ENCODE results near the gene LRRC23. TPM values are rescaled to one million over a fixed set of nuclear protein-coding genes. Genes with fewer than 3 reads are reported as not detected.

LRRC23 gene
- total and polyA plus RNA-seq, 5 donors from 2014 or later: 2.2 to 6.6 (median 4.7) TPM

DNA sequence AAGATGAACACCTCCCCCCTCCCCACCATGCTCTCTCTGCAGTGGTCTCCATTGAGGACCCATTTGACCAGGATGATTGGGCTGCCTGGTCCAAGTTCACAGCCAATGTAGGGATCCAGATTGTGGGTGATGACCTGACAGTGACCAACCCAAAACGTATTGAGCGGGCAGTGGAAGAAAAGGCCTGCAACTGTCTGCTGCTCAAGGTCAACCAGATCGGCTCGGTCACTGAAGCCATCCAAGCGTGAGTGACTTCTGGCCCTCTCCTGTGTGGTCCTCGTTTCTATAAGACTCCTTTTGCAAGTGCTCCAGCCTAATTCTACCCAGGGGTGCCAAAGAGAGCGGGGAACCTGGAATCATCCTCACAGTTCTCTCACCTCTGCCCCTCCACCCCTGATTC lies 16.9 kb downstream of the LRRC23 start:
- Mint-ChIP-seq H3K4me3 (peak overlapping the region in 1 of 4 donors; percentile 54), H3K36me3 (peaks cover 23% of the 10 kb centered on the region), H3K9me3 (no peaks in the 10 kb centered on the region), H3K27ac (no peak overlapping the region), H3K27me3 (no peaks in the 10 kb centered on the region), H3K4me1 (peaks cover 0 to 32% (median 18%) of the 10 kb centered on the region in 4 donors)
- ATAC-seq (ENCODE audit: low read depth in 2 of 2) (no peak), DNase-seq (no peak)
- H3K36me3 ChIP-seq (ENCODE audit: control insufficient read depth, insufficient read depth, low read length): peaks cover 27% of the 10 kb centered on the region
- H3K27ac ChIP-seq (ENCODE audit: insufficient read depth, low read length, poor library complexity, severe bottlenecking): no peak overlapping the region
- no peaks in the 10 kb centered on the region for H3K9me3 ChIP-seq (ENCODE audit: control insufficient read depth in 2 of 2, low read length in 2 of 2)
- H3K27me3 ChIP-seq (ENCODE audit: control insufficient read depth, insufficient read depth, low read length): no peaks in the 10 kb centered on the region
- peaks cover 9% of the 10 kb centered on the region for H3K4me1 ChIP-seq (ENCODE audit: control insufficient read depth, insufficient read depth, low read length, poor library complexity, severe bottlenecking)
- no peak overlapping the region for H3K4me3 ChIP-seq (ENCODE audit: low read depth, low read length)

DNA sequence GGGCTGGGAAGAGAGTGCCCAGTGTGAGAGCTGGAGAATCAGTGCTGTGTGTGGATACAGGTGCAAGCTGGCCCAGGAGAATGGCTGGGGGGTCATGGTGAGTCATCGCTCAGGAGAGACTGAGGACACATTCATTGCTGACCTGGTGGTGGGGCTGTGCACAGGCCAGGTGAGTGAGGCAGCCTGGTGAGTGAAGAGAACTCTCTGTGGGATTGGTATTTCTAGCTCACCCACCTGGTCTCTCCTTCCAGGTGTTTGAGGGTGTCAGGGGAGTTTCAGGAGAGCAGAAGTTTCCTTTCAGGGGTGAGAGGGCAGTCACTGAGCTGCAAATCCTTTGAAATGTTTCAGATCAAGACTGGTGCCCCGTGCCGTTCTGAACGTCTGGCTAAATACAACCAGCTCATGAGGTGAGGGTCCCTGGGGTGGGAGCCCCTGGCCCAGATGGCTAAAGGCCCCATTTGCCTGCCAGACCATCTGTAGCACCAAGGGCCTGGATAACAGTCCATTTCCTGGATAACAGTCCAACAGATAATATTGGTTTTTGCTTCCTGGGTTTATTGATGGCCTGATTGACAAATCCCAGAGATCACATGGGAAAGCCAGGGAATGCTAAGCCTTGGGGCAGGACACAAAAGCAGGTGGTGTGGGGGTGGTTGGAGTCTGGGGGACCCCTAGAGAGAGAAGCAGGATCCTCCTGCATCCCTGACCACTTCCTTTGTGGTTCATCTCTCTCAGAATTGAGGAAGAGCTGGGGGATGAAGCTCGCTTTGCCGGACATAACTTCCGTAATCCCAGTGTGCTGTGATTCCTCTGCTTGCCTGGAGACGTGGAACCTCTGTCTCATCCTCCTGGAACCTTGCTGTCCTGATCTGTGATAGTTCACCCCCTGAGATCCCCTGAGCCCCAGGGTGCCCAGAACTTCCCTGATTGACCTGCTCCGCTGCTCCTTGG lies 17.6 kb downstream of the LRRC23 start:
- Histone ChIP-seq H3K9me3 (ENCODE audit: control insufficient read depth in 2 of 2, low read length in 2 of 2) (no peaks in the 10 kb centered on the region), H3K27ac (ENCODE audit: insufficient read depth, low read length, poor library complexity, severe bottlenecking) (no peak overlapping the region), H3K4me3 (ENCODE audit: low read depth, low read length) (no peak overlapping the region), H3K36me3 (ENCODE audit: control insufficient read depth, insufficient read depth, low read length) (peaks cover 20% of the 10 kb centered on the region), H3K4me1 (ENCODE audit: control insufficient read depth, insufficient read depth, low read length, poor library complexity, severe bottlenecking) (peaks cover 13% of the 10 kb centered on the region), H3K27me3 (ENCODE audit: control insufficient read depth, insufficient read depth, low read length) (no peaks in the 10 kb centered on the region)
- ATAC-seq (ENCODE audit: low read depth in 2 of 2): no peak
- H3K9me3 Mint-ChIP-seq: no peaks in the 10 kb centered on the region
- peaks cover 0 to 32% (median 20%) of the 10 kb centered on the region in 4 donors for H3K4me1 Mint-ChIP-seq
- no peaks in the 10 kb centered on the region for H3K27me3 Mint-ChIP-seq
- no peak overlapping the region for H3K27ac Mint-ChIP-seq
- DNase-seq: no peak
- peak overlapping the region in 2 of 4 donors; percentile 54 to 55 for H3K4me3 Mint-ChIP-seq
- H3K36me3 Mint-ChIP-seq: peaks cover 20% of the 10 kb centered on the region

DNA sequence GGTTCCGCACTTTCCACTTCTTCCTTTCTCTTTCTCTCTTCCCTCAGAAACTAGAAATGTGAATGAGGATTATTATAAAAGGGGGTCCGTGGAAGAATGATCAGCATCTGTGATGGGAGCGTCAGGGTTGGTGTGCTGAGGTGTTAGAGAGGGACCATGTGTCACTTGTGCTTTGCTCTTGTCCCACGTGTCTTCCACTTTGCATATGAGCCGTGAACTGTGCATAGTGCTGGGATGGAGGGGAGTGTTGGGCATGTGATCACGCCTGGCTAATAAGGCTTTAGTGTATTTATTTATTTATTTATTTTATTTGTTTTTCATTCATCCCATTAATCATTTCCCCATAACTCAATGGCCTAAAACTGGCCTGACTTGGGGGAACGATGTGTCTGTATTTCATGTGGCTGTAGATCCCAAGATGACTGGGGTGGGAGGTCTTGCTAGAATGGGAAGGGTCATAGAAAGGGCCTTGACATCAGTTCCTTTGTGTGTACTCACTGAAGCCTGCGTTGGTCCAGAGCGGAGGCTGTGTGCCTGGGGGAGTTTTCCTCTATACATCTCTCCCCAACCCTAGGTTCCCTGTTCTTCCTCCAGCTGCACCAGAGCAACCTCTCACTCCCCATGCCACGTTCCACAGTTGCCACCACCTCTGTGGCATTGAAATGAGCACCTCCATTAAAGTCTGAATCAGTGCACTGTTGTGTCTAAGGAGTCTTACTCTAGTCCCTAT lies 18.5 kb downstream of the LRRC23 start:
- no peaks in the 10 kb centered on the region for H3K27me3 ChIP-seq (ENCODE audit: control insufficient read depth, insufficient read depth, low read length)
- Mint-ChIP-seq H3K27ac (peak overlapping the region in 2 of 3 donors; percentile 69 to 96), H3K9me3 (no peaks in the 10 kb centered on the region), H3K4me1 (peaks cover 0 to 32% (median 20%) of the 10 kb centered on the region in 4 donors), H3K27me3 (no peaks in the 10 kb centered on the region), H3K4me3 (peak overlapping the region in 2 of 4 donors; percentile 5 to 55), H3K36me3 (peaks cover 16% of the 10 kb centered on the region)
- no peaks in the 10 kb centered on the region for H3K9me3 ChIP-seq (ENCODE audit: control insufficient read depth in 2 of 2, low read length in 2 of 2)
- ATAC-seq (ENCODE audit: low read depth in 2 of 2) (no peak), DNase-seq (no peak)
- H3K27ac ChIP-seq (ENCODE audit: insufficient read depth, low read length, poor library complexity, severe bottlenecking): peak overlapping the region; percentile 55
- peaks cover 14% of the 10 kb centered on the region for H3K36me3 ChIP-seq (ENCODE audit: control insufficient read depth, insufficient read depth, low read length)
- H3K4me1 ChIP-seq (ENCODE audit: control insufficient read depth, insufficient read depth, low read length, poor library complexity, severe bottlenecking): peaks cover 15% of the 10 kb centered on the region
- no peak overlapping the region for H3K4me3 ChIP-seq (ENCODE audit: low read depth, low read length)

DNA sequence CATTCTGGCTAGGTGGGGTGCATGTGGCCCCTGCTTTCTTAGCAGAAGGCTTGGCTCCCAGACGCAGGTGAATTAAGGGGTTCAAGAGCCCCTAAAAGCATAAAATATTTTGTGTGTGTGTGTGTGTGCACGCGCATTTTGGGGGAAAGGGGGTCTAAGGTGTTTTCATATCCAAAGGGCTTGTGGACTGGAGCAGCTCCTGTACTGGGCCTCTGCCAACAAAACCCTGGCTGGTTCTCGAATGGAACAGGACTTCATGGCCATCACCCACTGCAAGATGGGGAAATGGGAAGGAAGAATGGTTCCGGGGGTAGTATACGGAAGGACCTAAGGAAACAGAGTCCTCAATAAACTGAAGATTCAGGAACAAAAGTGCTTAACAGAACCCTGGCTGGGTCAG lies 19.2 kb downstream of the LRRC23 start:
- Histone ChIP-seq H3K36me3 (ENCODE audit: control insufficient read depth, insufficient read depth, low read length) (peaks cover 14% of the 10 kb centered on the region), H3K9me3 (ENCODE audit: control insufficient read depth in 2 of 2, low read length in 2 of 2) (no peaks in the 10 kb centered on the region), H3K4me1 (ENCODE audit: control insufficient read depth, insufficient read depth, low read length, poor library complexity, severe bottlenecking) (peaks cover 20% of the 10 kb centered on the region), H3K27me3 (ENCODE audit: control insufficient read depth, insufficient read depth, low read length) (no peaks in the 10 kb centered on the region), H3K4me3 (ENCODE audit: low read depth, low read length) (no peak overlapping the region), H3K27ac (ENCODE audit: insufficient read depth, low read length, poor library complexity, severe bottlenecking) (peak overlapping the region; percentile 55)
- Mint-ChIP-seq H3K36me3 (peaks cover 16% of the 10 kb centered on the region), H3K27me3 (no peaks in the 10 kb centered on the region), H3K4me3 (peak overlapping the region in 2 of 4 donors; percentile 80 to 97), H3K4me1 (peaks cover 0 to 36% (median 23%) of the 10 kb centered on the region in 4 donors), H3K27ac (peak overlapping the region; percentile 93 to 96 (median 95)), H3K9me3 (no peaks in the 10 kb centered on the region)
- DNase-seq (no peak), ATAC-seq (ENCODE audit: low read depth in 2 of 2) (no peak)

DNA sequence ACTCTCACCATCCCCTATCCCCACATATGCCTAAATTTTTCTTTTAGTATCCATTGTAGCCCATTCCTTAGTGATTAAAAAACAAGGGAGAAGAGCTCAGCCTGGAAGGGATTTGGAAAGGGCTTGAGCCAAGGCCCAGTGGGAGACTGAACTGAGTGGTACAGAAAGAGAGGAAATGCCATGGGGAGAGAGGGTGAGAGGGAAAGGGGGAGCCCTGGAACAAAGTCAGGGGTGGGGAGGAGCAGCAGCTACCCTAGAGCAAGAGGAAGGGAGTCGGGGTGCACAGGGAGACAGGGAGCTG lies 20.6 kb downstream of the LRRC23 start:
- H3K9me3 ChIP-seq (ENCODE audit: control insufficient read depth in 2 of 2, low read length in 2 of 2): no peaks in the 10 kb centered on the region
- Mint-ChIP-seq H3K4me1 (peaks cover 6 to 43% (median 31%) of the 10 kb centered on the region in 4 donors), H3K9me3 (no peaks in the 10 kb centered on the region), H3K27me3 (no peaks in the 10 kb centered on the region), H3K4me3 (peak overlapping the region; percentile 43 to 97 (median 67)), H3K36me3 (peaks cover 3% of the 10 kb centered on the region), H3K27ac (peak overlapping the region in 2 of 3 donors; percentile 93 to 96)
- no peak for ATAC-seq (ENCODE audit: low read depth in 2 of 2)
- H3K4me1 ChIP-seq (ENCODE audit: control insufficient read depth, insufficient read depth, low read length, poor library complexity, severe bottlenecking): peaks cover 31% of the 10 kb centered on the region
- no peak for DNase-seq
- H3K27ac ChIP-seq (ENCODE audit: insufficient read depth, low read length, poor library complexity, severe bottlenecking): peak overlapping the region; percentile 55
- H3K36me3 ChIP-seq (ENCODE audit: control insufficient read depth, insufficient read depth, low read length): peaks cover 9% of the 10 kb centered on the region
- H3K4me3 ChIP-seq (ENCODE audit: low read depth, low read length): no peak overlapping the region
- H3K27me3 ChIP-seq (ENCODE audit: control insufficient read depth, insufficient read depth, low read length): no peaks in the 10 kb centered on the region

DNA sequence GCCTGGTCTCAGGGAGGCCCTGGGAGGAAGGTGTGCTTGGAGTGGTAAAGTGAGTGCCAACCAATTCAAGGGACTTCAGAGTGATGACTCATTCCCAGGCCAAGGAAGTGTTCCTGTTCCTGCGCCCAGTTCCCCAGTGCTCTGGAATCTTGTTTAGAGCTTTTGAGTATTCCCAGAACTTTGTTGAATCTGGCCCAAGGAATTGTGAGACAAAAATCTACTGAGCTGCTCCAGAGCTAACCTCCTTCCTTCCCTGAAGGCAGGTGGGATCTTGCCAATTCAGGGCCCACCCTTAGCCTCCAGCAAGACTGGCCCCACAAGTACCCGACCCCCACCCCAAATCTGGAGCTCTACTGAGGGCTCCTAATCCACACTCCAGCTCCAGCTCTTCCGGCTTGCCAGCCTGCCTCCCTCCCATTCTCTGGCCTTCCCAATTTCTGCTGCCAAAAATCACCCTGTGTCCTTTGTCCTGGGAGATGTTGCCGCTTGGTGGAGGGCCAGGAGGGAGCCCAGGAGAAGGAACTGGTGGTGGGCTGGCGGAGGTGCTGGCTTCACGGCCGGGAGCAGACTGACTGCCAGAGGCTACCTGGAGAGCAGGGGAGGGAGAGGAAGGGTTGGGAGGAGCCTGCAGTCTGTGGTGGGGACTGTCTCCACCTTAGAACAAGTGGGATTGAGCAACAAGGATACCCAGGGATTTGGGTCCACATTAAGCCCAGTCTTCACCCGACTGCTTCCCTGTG lies 21.1 kb downstream of the LRRC23 start:
- peak overlapping the region; percentile 74 to 94 (median 88) for H3K4me3 Mint-ChIP-seq
- peaks cover 3% of the 10 kb centered on the region for H3K36me3 Mint-ChIP-seq
- H3K4me1 Mint-ChIP-seq: peaks cover 6 to 46% (median 33%) of the 10 kb centered on the region in 4 donors
- H3K27ac Mint-ChIP-seq: peak overlapping the region in 2 of 3 donors; percentile 93 to 96
- Histone ChIP-seq H3K27me3 (ENCODE audit: control insufficient read depth, insufficient read depth, low read length) (no peaks in the 10 kb centered on the region), H3K9me3 (ENCODE audit: control insufficient read depth in 2 of 2, low read length in 2 of 2) (no peaks in the 10 kb centered on the region), H3K4me1 (ENCODE audit: control insufficient read depth, insufficient read depth, low read length, poor library complexity, severe bottlenecking) (peaks cover 31% of the 10 kb centered on the region), H3K27ac (ENCODE audit: insufficient read depth, low read length, poor library complexity, severe bottlenecking) (no peak overlapping the region), H3K36me3 (ENCODE audit: control insufficient read depth, insufficient read depth, low read length) (peaks cover 9% of the 10 kb centered on the region), H3K4me3 (ENCODE audit: low read depth, low read length) (no peak overlapping the region)
- no peak for DNase-seq
- no peaks in the 10 kb centered on the region for H3K9me3 Mint-ChIP-seq
- ATAC-seq (ENCODE audit: low read depth in 2 of 2): no peak
- no peaks in the 10 kb centered on the region for H3K27me3 Mint-ChIP-seq

DNA sequence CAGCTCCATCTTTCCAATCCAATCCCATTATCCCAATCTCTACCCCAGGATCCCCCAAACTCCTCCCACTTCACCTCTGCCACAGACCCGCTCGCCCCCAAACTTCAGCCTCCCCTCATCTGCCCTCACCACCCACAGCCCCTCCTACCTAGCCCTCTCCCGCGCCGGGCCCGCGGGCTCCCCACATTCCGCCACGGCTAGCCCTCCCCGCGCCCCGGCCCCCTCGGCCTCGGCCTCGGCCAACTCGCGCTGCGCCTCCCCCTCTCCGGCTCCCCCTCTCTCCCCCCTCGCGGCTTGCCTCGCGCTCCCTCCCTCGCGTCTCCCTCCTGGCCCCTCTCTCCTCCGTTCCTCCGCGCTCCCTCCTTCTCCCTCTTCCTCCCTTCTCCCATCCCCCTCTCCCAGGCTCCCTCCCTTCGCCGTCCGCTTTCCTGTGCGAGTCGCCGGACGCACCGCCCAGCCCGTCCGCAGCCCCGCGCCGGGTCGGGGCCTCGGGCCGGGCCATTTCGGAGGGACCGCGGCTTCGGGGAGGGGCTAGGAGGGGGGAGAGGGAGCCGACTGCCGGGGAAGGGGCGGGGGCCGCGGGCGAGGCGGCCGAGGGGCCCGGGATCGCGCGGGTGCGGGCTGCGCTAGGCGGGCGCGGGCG lies 22.9 kb downstream of the LRRC23 start, which contains the start of gene ATN1:
TSS of gene ATN1 (plus strand) at position 581 of the 643 bp plus-strand sequence. CDS start 6,043 bp downstream, outside the sequence.
- H3K27ac Mint-ChIP-seq: peak within 1 kb of the TSS; percentile 94 to 96 (median 95)
- H3K4me3 ChIP-seq (ENCODE audit: low read depth, low read length): peak within 1 kb of the TSS; percentile 53
- peak within 1 kb of the TSS; percentile 82 for H3K27ac ChIP-seq (ENCODE audit: insufficient read depth, low read length, poor library complexity, severe bottlenecking)
- H3K4me1 Mint-ChIP-seq: peaks cover 6 to 61% (median 40%) of the 10 kb centered on the region in 4 donors
- no peaks in the 10 kb centered on the region for H3K9me3 Mint-ChIP-seq
- ATAC-seq (ENCODE audit: low read depth in 2 of 2) (peak; percentile 18 to 38), DNase-seq (peak; percentile 42 to 44 (median 42))
- H3K36me3 ChIP-seq (ENCODE audit: control insufficient read depth, insufficient read depth, low read length): no peaks in the 10 kb centered on the region
- peaks cover 37% of the 10 kb centered on the region for H3K4me1 ChIP-seq (ENCODE audit: control insufficient read depth, insufficient read depth, low read length, poor library complexity, severe bottlenecking)
- H3K4me3 Mint-ChIP-seq: peak within 1 kb of the TSS; percentile 88 to 95 (median 94)
- no peaks in the 10 kb centered on the region for H3K36me3 Mint-ChIP-seq
- H3K27me3 Mint-ChIP-seq: no peaks in the 10 kb centered on the region
- no peaks in the 10 kb centered on the region for H3K9me3 ChIP-seq (ENCODE audit: control insufficient read depth in 2 of 2, low read length in 2 of 2)
- H3K27me3 ChIP-seq (ENCODE audit: control insufficient read depth, insufficient read depth, low read length): no peaks in the 10 kb centered on the region

All from CD4-positive, CD25-positive, alpha-beta regulatory T cell (primary cell).